ENCODE measurements around the gene UBE2E2. TPM values are rescaled to one million over a fixed set of nuclear protein-coding genes. Genes with fewer than 3 reads are reported as not detected.

UBE2E2 gene
- total RNA-seq, 1 donor from 2014 or later = 2.0 TPM

DNA sequence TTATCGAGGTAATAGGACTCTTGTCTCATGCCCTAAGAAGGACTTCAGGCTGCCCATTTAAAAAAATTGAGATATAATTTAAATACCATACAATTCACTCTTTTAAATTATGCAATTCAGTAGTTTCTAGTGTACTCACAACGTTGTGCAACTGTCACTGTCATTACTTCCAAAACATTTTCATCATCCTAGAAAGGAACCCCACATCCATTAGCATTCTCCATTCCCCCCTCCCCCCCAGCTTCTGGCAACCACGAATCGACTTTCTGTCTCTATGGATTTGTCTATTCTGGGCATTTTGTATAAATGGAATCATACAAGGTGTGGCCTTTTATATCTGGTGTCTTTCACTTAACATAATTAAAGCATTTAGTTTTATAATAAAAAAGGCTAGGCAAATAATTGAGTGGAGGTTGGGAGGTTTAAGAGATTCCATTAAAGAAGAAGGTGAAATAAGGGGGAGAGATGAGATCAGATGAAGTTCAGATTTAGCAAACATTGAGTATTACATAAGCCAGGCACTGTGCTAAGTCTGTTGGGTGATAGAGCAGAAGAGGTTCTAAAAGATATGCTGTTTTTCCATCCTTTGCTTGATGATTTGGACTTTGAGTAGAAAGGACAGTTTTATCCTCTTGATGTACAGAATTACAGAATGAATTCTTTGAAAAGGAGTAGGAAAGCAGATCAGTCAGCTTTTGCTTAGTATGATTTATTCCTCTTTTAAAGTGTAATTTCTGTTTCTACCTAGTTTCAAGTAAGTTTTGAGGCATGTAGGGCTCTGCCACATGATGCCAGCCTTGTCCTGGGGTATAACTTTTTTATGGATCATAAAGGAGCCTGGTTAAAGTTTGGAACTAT, 36.3 kb downstream of the UBE2E2 start:
- intact Hi-C loops (cut with micrococcal nuclease) = no loop called here

DNA sequence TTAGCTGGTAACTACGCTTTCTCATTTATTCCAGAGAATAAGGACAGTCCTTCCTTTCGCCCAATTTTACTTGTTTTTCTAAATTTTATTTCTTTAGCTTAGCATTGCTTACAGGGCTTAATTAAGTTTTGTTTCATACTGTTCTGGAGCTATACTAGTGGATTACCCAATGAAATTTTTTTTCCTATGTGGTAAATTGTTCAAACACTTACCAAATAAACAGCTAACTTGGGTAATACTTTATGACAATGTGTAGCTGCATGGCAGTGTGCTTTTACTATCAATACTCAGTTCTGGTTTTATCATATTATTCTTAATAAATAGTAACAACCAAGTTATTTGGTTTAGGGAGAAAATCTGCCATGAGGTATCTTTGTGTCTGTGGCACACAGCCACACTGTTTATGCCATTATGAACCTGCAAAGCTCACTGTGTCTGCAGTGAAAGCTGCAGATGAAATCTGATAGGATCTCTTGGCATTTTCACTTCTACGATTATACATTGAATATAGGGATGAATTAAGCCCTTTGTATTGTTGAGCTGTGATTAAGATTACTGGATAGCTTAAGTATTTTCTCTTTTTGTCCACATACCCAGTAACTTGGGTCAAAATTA, 37.2 kb downstream of the UBE2E2 start:
- intact Hi-C loops (cut with micrococcal nuclease) = no loop called here

DNA sequence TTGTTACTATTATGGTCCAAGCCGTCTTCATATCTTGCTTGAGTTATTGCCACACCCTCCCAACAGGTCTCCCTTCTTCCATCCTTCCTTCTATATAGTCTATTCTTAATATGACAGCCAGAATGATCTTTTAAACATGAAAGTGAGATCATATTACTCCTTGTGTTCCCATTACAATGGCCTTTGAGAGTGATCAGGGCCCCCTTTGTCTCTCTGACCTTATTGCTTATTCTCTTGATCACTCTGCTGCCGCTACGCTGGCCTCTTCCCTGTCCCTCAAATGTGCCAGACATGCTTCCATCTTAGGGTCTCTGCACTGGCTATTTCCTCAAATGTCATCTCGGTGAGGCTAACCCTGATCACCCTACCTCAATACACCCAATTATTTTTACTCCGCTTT, 38.1 kb downstream of the UBE2E2 start:
- intact Hi-C loops (cut with micrococcal nuclease) = no loop called here

DNA sequence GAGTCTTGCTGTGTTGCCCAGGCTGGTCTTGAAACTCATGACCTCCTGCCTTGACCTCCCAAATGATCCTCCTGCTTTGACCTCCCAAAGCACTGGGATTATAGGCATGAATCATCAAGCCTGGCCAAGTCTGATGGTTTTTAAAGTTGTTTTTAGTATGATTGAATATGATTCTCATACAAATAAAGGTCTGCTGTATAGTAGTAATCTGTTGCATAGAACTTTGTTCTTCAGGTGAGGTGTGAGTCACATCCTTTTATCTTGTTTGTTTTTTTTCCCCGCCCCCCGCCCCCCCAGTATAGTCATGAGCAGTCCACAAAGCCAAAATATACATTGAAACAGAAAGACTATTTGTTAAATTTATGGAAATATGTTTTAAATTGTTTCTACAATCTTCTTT, 39.0 kb downstream of the UBE2E2 start:
- intact Hi-C loops (cut with micrococcal nuclease) = no loop called here

DNA sequence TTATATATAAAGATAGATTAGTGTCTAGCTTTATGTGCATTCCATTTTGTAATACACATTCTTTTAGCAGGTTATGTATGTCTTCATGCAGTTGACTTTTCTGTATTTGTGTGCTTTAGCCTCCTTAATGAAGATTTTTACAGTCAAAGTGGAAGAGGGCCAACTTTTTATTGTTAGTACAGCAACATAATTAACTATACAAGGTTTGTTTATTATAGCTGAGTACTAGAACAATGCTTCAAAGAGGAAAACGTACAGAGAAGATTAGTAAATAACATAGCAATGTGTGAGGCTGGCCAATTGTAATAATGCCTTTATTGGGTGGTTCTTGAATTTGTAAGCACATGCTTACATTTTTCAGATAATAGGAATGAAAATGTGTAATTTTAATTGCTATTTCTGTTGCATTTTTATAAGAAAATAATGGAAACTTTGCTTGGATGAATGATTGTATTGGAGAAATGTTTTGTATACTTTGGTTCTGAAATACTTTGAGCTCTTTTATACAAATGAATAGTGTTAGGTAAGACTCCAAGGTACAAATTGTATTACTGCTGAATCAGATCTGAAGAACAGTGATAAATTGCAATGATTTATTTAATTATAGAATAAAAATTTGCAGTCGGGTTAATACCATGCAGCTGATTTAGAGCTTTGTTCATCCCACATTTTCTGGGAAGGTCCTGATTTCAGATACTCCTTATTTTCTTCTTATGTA, 41.4 kb downstream of the UBE2E2 start:
- intact Hi-C loops (cut with micrococcal nuclease) = no loop called here

DNA sequence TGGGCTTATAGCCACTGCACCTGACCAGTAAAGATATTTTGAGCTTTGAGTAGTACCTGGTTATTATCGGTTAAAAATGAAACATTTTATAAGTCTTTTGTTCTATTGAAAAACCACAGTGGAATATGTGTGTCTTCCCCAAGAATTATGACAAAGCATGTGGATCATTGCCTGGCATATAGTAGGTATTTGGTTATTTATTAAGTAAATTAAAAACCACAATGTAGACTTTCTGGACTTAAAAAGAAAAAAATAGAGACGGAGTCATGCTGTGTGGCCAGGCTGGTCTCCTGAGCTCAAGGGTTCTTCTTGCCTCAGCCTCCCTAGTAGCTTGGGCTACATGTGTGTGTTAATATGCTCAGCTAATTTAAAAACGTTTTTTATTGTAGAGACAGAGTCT, 43.5 kb downstream of the UBE2E2 start:
- intact Hi-C loops (cut with micrococcal nuclease) = no loop called here

DNA sequence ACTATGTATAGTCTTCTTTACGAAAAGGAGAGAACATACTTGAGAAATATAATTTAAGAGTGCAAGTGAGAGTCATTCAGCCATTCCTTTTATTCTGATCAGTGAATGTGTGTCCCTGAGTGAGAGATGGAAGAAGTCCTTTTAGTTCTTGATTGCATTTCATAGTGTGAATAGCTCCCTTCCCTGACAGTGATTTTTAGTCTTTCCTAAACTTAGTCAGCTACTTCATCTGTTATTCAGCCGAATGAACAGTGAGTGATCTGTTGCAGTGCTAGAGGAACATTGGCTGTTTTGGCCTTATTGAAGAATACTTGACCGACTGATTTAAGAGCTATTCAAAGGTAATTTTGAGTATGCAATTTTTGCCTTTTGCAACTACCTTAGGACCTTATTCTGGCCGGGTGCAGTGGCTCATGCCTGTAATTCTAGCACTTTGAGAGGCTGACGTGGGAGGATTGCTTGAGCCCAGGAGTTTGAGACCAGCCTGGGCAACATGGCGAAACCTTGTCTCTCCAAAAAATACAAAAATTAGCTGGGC, 45.5 kb downstream of the UBE2E2 start:
- intact Hi-C loops (cut with micrococcal nuclease) = no loop called here

DNA sequence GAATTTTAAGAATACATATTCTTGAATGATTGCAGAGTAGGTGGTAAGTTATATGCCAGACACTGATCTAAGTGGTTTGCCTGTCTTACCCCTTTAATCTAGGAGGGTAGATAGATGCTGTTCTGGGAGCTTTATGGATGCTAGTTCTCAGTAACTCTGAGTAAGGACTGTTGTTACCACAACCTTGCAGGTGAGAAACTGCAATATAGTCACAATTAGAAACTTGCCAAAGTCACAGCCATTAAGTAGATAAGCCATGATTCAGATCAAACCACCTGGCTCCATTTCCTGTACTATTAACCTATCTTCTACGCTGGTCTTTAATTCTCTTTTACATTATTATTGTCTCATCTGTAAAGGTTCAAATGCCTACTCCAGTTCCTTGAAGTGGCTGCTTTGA, 46.8 kb downstream of the UBE2E2 start:
- intact Hi-C loops (cut with micrococcal nuclease) = no loop called here

DNA sequence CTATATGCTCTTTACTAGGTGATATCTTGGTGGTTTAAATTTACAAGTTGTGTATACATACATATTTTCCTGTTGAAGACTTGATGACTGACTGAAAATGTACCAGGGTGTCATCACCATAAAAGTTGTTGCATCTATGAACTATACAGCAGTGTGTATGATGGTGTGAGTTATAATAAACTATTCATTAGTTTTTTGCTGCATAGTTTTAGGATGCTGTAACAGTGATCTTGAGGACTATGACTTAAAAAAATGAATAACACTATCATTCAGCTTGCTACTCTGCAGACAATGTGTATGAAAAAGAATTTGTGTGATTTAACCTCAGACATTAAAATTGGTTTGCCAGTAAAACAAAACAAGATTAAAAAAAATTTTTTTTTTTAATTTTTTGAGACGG, 49.0 kb downstream of the UBE2E2 start:
- intact Hi-C loops (cut with micrococcal nuclease) = no loop called here

DNA sequence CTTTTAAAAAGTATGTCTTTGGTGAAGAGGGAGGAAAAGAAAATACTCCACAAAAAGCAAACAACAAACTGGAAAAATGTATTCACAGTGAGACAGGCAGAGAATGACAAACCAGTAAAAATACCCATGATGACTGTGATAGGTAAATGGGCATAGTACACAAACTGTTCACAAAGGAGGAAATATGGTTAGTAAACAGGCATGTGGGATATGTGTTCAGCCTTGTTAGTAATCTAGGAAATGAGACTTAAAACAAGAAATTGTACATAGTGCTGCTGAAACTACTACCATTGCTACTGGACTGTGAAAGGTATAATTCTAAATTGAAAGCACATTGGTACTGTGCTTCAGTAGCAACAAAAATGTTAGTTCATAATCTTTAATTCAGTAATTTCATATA, 50.1 kb downstream of the UBE2E2 start:
- intact Hi-C loops (cut with micrococcal nuclease) = no loop called here

DNA sequence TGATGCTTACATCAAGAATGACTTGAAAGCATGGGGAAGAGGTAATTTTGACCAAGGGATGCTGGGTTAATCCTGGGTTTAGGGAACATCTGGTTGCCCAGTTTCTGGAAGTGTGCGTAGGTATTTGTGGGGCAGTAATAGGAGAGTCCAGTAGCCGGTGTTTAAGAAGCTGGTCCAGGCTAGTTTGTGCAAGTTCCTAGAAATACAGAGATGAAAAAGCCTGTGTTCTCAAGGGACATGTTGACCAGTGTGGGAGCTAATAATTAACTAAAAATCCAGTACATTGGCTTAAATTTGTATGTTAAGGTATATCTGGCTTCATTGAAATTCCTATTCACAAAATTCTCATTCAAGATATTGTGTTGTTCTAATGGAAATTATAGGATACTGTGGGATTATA, 51.2 kb downstream of the UBE2E2 start:
- intact Hi-C loops (cut with micrococcal nuclease) = no loop called here

DNA sequence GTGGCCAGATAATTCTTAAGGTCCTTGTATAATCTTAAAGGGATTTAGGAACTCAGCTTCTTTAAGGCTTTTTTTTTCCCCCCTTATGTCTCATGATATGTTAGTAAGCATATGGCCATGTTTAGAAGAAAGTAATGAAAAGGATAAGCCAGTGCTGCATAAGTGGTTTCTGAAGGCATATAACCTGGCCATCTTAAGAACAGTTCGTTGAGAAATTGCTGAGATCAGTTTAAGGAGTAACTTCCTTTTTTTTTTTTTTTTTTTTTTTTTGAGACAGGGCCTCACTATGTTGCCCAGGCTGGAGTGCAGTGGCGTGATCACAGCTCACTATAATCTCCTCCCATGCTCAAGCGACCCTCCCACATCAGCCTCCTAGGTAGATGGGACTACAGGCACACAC, 51.7 kb downstream of the UBE2E2 start:
- intact Hi-C loops (cut with micrococcal nuclease) = no loop called here

DNA sequence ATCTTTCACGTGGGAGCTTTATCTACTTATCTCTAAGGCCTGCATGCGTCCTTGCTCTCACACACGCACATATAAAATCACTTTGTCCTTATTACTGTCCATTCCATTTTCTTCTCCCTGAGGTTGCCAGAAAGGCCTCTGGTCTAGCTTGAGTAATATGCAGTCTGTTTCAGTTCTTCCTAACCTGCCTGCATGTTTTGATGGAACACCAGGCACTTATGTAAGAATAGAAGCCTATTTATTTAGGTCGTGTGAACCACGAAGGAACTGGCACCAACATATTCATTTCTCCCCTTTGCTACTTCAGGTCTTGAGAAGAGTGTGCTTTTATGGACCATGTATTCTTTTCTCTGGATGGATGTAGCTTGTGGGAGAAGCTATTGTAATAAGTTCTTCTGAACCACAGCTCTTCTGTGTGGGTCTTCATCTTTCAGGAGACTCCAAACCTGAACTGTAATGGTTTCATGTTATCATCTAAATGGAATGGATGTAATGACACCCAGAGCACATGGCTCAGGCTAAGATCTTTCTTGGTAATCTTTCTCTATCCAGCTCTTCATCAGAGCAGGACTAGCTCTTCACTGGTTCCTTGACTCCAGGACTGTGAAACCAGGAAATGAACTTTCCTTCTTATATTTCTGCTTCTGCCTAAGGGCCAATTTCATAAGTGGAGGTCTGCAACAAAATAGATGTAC, 53.8 kb downstream of the UBE2E2 start:
- intact Hi-C loops (cut with micrococcal nuclease) = no loop called here

DNA sequence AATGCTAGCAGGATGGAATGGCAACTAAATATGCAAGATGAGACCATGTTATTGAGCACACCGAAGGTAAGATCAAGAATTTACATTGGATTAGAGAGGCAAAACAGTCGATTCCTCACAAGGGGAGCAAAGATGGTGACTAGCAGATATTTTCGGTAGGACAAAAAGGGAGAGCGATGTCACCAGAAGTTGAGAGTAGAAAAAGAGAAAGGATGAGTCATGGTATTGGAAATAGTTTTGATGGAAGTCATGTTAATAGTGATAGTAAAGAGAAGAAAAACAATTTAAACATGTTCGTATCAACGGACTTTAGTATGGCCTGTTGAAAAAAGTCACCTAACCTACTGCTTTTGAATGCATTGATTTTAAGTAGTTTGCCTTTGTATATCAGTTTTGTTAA, 55.0 kb downstream of the UBE2E2 start:
- intact Hi-C loops (cut with micrococcal nuclease) = no loop called here

DNA sequence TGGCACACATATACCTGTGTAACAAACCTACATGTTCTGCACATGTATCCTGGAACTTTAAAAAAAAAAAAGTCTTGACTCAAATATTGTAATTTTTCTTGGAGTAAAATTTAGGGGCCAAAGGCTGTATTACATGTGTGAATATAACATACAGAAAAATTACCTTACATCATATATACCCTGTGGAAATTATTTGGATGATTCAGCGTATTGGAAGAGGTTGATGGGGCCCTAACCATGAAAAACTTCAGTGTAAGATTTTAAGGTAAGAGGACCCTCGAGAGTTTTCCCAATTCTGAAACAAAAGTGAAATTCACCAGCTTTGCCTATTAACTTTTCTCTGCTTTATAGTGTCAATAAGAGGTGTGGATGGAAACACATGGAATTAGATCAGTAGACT, 56.4 kb downstream of the UBE2E2 start:
- intact Hi-C loops (cut with micrococcal nuclease) = no loop called here

DNA sequence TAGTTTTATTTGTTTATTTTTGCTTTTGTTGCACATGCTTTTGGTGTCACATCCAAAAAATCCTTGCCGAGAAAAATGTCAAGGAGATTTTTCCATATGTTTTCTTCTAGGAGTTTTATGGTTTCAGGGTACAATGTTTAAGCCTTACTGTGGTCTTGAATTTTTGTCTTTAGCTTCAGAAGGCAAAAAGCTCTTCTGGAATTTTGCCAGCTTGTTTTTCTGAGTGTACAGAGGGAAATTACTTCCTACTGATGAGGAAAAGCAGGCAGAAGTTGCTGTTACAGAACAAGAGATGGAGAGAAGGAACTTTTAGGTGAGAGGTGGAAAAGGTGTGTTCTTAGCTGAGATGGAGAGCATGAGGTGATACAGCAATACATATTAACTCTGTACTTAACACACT, 59.6 kb downstream of the UBE2E2 start:
- intact Hi-C loops (cut with micrococcal nuclease) = no loop called here

DNA sequence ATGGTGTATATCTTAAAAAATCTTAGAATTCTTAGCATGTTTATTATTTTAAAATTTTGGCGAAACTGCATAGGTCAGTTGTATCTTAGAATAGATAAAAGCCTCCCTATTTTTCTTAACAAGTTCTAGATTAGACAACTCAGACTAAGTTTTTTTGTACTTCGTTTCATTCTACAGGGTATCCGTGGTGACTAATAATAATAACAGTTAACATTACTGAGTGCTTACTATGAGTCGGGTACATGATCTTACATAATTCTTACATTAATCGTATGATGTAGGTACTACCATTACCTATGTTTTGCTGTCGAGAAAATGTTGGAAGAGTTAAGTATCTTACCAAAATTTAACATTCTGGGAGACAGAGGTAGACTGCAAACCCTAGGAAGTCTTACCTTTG, 60.7 kb downstream of the UBE2E2 start:
- intact Hi-C loops (cut with micrococcal nuclease) = no loop called here

DNA sequence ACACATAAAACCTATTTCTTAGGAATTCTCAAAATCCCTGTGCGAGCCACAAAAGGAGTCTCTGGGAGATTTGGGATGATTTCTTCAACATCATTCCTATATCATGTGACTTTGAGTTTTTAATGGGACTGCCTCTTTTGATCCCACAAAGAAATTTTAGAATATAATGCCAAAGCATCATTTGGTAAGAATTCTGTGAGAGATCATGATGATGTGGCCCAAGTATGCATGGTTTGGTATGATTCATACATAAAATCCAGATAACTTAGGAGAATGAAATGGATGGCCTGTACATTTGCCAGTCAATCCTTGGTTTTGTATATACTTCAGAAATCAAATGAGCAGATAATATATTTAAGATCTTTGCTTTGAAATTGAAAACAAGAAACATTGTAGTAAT, 61.3 kb downstream of the UBE2E2 start:
- intact Hi-C loops (cut with micrococcal nuclease) = no loop called here

DNA sequence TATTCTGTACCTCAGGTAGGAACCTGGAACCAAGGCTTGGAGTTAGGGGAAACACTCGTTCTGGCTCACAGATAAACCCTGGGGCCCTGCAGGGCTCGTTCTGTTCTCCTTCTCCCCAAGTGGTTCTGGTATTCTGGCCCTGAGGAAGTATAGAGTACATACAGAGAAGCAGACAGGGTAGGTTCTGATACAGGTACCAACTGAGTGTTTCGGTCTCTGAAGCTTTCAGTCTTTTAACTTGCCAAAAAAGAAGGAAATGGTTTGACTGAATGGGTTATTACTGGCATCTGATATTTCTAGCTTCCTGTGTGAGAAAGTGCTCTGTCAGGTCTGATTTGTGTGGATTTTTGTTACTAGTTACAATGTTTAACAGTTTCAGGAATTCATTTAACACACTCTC, 67.3 kb downstream of the UBE2E2 start:
- intact Hi-C loops (cut with micrococcal nuclease) = no loop called here

DNA sequence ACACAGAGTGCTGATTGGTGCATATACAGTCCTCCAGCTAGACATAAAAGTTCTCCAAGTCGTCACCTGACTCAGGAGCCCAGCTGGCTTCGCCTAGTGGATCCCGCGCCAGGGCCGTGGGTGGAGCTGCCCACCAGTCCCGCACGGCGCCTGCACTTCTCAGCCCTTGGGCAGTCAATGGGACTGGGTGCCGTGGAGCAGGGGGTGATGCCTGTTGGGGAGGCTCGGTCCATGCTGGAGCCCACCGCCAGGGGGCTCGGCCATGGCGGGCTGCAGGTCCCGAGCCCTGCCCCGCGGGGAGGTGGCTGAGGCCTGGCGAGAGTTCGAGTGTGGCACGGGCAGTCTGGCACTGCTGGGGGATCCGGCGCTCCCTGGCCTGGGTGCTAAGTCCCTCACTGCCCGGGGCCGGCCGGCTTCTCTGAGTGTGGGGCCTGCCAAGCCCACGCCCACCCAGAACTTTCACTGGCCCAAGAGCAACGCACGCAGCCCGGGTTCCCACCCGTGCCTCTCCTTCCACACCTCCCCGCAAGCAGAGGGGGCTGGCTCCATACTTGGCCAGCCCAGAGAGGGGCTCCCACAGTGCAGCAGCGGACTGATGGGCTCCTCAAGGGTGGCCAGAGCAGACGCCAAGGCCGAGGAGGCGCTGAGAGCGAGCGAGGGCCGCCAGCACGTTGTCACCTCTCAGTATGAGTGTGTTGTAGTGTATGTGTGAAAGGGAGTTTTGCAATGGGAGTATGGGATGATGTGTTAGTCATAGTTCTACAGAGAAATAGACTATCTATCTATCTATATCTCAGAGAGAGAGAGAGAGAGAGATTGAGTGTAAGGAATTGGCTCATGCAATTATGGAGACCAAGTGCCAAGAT, 69.0 kb downstream of the UBE2E2 start:
- intact Hi-C loops (cut with micrococcal nuclease) = no loop called here

DNA sequence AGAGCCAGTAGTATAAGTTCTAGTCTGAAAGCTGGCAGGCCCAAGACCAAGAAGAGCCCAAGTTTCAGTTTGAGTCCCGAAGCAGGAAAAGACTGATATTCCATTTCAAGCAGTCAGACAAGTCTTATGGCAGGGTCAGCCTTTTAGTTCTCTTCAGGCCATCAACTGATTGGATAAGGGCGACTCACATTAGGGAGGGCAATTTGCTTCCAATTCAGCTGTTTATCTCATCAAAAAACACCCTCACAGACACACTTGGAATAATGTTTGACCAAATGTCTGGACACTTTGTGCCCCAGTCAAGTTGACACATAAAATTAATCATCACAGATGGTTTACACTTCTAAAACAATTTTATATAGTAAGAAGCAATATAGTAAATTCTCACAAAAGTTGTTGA, 69.7 kb downstream of the UBE2E2 start:
- intact Hi-C loops (cut with micrococcal nuclease) = no loop called here
